DND-41 (cell line): ENCODE data around the gene ASB5.

Experiments used
- CTCF ChIP-seq: IDR thresholded peaks from 2 replicates; pipeline ENCODE4 v1.5.1; 2012; ENCODE audit warnings: borderline replicate concordance, low read length, moderate library complexity, mild to moderate bottlenecking; ENCODE audit not compliant: poor library complexity, severe bottlenecking; ENCODE audit errors: extremely low read depth
- EZH2 ChIP-seq: IDR thresholded peaks from 3 replicates; pipeline ENCODE4 v1.6.1; 2012; ENCODE audit warnings: borderline replicate concordance, low read depth, mild to moderate bottlenecking, moderate library complexity, low read length, inconsistent platforms; ENCODE audit not compliant: severe bottlenecking

- TF ChIP-seq CTCF (no peak), EZH2 (no peak)
These were observed 63.7 kb downstream of the ASB5 start for GRCh38 chr4:176205299-176205698.
